Stimulated activated CD4-positive, alpha-beta T cell treated with anti-CD3 and anti-CD28 coated beads, Interleukin-2, amount 100 ng/mL, for 4 hours (primary cell): ENCODE data around the gene CENPA.
A peak's percentile ranks its signal among the peaks of the same experiment; 100 is the strongest.
"Not testable (repeated sequence)": the region's sequence is repeated elsewhere in the genome, so short reads cannot be mapped to it uniquely, and the experiment has no call there.

ENCODE experiments used
- DNase-seq: peaks from one replicate; pipeline ENCODE4 v3.0.0-alpha.2; 2020; ENCODE audit warnings: low read depth

The CENPA gene

DNA sequence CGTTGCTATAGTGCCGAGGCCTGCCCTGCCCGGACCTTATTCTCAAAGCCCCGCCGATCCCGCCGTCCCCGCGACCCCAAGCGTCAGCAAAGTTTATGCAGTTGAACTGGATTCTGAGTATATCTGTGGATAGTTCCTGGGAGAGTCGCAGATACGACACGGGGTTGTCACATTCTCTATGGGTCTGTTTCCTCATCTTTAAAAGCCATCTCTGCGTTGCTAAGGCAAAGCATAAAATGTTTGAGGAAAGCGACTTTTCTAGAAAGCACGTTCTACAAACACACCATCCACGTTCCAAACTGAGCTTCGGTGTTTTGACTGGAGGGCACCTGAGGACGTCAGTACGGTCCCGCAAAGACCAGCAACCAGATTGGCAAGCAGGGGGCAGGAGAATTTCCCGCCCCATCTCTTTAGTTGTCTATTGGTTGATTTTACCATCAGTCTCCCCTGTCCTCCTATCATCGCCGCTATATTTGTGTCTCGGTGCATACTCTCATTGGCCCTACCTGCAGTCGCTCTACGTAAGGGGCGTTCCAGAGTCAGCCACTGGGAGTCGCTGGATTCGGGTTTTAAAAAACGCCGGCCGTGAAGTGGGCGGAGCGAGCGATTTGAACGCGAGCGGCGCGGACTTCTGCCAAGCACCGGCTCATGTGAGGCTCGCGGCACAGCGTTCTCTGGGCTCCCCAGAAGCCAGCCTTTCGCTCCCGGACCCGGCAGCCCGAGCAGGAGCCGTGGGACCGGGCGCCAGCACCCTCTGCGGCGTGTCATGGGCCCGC lies at the start of gene CENPA:
Gene CENPA (plus strand): TSS at position 626 of the 776 bp plus-strand sequence. CDS start 141 bp downstream, at position 767.
- peak; percentile 92 for DNase-seq

DNA sequence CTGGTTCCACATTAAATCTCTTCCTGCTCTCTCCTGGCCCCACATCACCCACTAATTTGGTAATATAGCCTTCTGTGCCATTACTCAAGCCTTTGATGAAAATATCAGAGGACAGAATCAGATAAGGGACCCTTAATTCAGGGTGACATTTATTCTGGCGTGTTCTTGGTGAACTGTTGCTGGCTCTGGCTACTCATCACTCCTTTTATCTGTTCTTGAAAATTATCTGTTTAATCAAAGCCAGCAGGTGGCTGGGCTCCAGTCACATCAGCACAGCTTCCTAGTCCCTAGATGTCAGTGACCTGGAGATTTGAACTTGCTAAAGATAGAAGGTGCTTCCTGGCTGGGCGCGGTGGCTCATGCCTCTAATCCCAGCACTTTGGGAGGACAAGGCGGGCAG lies 48.6 kb upstream of the CENPA start:
- DNase-seq = no peak

GRCh38 chr2:26738481-26738880 lies 47.4 kb upstream of the CENPA start:
- DNase-seq = no peak

DNA sequence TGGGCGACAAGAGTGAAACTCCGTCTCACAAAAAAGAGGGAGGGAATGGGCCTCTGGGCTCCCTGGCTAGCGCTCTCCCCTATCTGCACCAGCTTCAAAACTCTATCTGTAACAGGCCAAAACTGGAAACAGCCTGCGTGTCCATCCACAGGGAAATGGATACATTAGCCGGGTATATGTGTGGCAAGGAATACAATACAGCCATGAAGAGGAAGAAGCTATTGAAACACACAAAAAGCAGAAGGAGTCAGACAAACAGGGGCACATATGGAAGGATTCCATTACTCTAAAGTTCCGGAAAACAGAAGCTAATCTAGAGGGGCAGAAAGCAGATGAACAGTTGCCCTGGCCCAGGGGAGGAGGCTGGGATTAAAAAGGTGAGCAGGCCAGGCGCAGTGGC lies 46.3 kb upstream of the CENPA start:
- DNase-seq = no peak

DNA sequence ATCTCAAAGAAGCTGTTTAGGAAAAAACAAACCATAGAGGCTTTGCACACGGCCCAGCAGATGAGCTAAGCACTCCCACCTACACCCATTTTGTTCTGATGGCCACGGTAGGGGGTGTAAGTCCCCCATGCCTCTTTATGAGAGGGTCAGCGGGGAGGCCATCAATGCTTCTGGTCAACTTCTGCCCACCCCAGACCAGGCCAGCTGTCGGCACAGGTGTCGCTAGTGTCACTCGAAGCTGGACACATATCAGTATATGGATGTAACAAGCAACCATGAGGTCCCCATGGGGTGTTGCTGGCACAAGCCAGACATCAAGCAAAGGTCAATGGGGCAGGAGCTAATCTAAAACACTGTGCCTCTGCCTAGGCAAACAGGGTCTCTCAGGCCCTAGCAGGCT lies 45.5 kb upstream of the CENPA start:
- no peak for DNase-seq

DNA sequence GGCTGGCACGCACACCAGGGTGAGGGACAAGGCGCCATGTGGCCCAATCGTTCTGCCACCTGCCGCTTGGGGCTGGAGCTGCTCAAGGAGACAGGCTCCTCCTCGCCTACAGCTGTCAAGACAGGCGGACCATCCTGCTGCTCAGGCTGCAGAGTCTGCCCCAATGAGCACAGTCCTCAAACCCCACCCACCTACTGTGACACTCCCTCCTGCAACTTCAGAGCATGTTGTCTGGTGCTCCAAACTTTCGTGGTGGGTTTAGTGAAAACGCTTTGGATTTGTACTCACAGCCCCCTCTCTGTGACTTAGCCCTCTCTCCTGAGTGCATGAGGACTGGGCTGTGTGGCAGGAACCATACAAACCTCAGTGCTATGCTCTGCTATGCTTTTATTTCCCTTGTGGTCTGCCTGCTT lies 45.0 kb upstream of the CENPA start:
- DNase-seq = no peak

DNA sequence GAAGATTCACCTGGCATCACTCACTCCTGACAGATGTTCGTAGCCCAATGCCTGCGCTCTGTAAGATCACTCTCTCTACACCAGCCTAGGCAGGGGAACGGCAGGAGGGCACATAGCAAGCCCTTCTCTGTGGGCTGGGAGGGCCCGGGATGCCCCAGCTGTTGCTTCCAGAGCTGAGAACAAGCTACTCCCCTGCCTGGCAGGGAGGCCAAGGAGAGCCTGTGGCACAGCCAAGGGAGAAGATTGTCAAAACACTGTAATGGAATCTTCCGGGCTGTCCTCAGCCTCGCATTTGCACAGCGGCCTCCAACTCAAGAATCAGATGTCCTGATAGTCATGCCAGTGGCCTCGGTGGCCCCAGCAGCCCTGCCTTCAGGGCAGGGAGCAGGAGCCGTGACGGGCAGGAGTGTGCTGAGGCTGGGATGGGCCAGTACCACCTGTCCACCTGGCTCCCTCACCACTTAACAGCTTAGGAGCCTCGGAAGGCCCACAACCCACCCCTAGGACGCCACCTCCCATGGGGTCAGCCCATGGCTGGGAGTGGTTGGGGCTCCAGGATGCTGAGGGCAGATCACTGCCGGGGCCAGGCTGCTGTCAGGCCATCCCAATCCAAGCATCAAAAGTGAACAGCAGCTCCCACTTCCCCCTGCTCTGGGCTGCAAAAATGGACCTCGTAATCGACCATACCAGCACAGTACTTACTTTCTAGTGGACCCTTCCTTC lies 43.6 kb upstream of the CENPA start:
- no peak for DNase-seq

GRCh38 chr2:26743852-26744251 lies 42.0 kb upstream of the CENPA start:
- DNase-seq = no peak

GRCh38 chr2:26744953-26745352 lies 40.9 kb upstream of the CENPA start:
- no peak for DNase-seq

- DNase-seq = peak; percentile 60
Observed at GRCh38 chr2:26745609-26746327, 40.1 kb upstream of the CENPA start.

GRCh38 chr2:26746934-26747333 lies 38.9 kb upstream of the CENPA start:
- DNase-seq = no peak

GRCh38 chr2:26749787-26750420 lies 36.0 kb upstream of the CENPA start:
- not testable (repeated sequence) for DNase-seq

DNA sequence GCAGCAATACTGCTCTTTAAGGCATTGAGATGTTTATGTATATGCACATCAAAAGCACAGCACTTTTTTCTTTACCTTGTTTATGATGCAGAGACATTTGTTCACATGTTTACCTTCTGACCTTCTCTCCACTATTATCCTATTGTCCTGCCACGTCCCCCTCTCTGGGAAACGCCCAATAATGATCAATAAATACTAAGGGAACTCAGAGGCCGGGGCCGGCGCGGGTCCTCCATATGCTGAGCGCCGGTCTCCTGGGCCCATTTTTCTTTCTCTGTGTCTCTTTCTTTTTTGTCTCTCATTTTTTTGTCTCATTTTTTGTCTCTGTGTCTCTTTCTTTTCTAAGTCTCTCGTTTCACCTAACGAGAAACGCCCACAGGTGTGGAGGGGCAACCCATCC lies 35.4 kb upstream of the CENPA start:
- not testable (repeated sequence) for DNase-seq

- DNase-seq = no peak
Observed at GRCh38 chr2:26752656-26753055, 33.2 kb upstream of the CENPA start.

GRCh38 chr2:26754539-26754938 lies 31.3 kb upstream of the CENPA start:
- no peak for DNase-seq

DNA sequence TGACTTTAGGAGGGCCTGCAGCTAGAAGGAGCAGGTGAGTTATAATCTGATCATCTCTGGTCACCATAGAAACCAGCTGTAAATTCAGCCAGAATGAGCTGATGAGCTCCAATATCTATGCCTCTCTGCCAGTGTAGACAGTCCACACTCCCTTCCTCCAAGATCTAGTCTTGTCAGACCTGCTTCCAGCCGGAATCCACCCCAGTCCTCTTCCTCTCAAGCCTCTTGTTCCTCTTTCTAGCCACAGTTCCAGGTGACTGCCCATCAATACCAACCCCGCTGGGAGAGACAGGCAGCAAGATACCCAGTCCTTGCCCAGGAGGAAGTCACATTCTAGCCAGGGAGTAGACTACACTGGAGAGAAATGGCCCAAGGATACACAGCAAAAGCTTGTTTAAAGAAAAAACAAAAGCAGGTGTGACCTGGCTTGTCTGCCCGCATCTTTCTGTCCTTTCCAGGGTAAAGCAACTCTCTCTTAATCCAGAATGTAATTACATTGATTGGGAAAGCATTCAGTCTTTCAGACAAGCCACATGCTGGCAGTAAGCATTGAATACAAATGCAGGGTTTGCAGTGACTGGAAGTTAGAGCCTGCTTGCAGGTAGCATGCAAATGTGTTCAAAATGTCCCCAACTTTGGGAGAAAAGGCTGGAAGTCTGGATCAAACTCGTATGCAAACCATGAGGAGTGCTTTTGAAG lies 30.7 kb upstream of the CENPA start:
- no peak for DNase-seq

DNA sequence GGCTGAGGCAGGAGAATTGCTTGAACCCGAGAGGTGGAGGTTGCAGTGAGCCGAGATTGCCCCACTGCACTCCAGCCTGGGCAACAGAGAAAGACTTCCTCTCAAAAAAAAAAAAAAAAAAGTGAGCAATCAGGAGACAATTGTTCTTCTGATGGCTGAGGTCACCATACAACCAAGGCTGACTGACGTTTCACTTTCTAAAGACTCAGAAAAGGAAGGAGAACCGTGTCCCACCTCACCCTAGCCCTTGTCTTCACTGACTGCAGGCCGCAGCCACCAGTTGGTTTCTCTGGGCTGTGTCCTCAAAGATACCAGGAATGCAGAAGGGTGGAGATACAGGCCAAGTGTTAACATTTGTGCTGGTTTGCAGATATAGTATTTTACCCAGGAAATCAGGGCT lies 29.5 kb upstream of the CENPA start:
- DNase-seq = no peak

DNA sequence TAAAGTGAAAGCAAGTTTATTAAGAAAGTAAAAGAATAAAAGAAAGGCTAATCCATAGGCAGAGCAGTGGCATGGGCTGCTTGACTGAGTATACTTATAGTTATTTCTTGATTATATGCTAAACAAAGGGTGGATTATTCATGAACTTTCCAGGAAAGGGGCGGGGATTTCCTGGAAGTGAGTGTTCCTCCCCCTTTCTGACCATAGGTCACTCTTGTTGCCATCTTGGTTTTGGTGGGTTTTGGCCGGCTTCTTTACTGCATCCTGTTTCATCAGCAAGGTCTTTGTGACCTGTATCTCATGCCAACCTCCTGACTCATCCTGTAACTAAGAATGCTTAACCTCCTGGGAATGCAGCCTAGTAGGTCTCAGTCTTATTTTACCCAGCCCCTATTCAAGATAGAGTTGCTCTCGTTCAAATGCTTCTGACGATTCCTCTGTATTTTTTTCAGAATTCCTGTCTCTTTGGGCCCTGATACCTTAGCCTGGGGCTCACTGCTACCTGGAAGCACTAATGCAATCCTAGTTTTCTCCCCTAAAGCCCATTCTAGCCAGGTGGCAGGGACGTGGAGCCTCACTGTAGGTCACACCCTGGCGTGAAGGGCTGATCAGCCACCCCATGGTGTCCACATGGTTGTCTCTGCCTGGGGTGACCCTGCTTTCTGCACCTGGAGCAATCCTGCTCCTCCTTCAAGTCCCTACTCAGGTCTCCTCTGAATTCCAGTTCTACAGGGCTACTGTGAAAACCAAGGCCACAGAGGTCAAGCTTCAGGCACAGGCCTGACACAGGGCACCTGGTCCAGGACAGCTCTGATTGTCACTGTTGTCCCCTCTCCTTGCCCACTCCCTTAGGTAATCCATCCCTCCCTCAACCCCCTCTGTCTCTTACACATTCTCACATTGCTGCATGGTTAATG lies 27.7 kb upstream of the CENPA start:
- DNase-seq = no peak

GRCh38 chr2:26758790-26759321 lies 27.0 kb upstream of the CENPA start:
- DNase-seq = no peak

DNA sequence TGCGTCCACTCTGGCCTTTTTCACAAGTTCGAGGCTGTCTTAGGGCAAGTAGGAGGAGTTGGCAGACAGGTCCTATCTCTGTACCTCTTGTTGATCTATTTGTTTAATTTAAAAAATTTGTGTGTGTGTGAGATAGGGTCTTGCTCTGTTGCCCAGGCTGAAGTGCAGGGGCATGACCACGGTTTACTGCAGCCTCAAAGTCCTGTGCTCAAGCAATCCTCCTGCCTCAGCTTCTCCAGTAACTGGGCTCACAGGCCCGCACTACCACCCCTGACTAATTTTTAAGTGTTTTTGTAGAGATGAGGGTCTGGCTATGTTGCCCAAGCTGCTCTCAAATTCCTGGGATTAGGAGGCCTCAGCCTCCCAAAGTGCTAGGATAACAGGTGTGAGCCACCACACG lies 26.0 kb upstream of the CENPA start:
- DNase-seq = no peak
